MCF 10A (cell line): Measurements from ENCODE around the gene TOMM70. TPM values are rescaled to one million over a fixed set of nuclear protein-coding genes. Genes with fewer than 3 reads are reported as not detected.
A peak's percentile ranks its signal among the peaks of the same experiment; 100 is the strongest.

Source experiments
- BruUV-seq: library from RNA; stranded (reverse); fragments of 400-500 nt; replicated peaks from 2 replicates; lab custom pipeline; 2021; lab: Mats Ljungman, UMichigan
- CTCF ChIA-PET: fragments of 300-600 bp; sonication (Branson Sonifier 250); formaldehyde crosslinking; extraction: SDS; loops from one replicate; lab custom pipeline; 2021; ENCODE audit warnings: antibody characterized with exemption, inconsistent platforms; lab: Yijun Ruan, JAX
- POLR2A ChIA-PET: fragments of 300-600, 350-650 bp; sonication (Branson Sonifier 250); formaldehyde crosslinking; extraction: SDS; loops from one replicate; lab custom pipeline; 2020; ENCODE audit warnings: antibody characterized with exemption, inconsistent platforms; lab: Yijun Ruan, JAX
- DNase-seq: peaks from one replicate; pipeline ENCODE4 v3.0.0-alpha.2; 2018; ENCODE audit not compliant: unreplicated experiment
- H3K27ac Mint-ChIP-seq: one replicate; pipeline ENCODE4 v1.8.0; 2022; ENCODE audit warnings: mild to moderate bottlenecking, low read depth, mixed read lengths; ENCODE audit not compliant: unreplicated experiment
- H3K27me3 Mint-ChIP-seq: one replicate; pipeline ENCODE4 v1.8.0; 2022; ENCODE audit warnings: mixed read lengths; ENCODE audit not compliant: insufficient read depth, unreplicated experiment
- H3K36me3 Mint-ChIP-seq: one replicate; pipeline ENCODE4 v1.8.0; 2022; ENCODE audit warnings: mild to moderate bottlenecking, moderate library complexity, mixed read lengths; ENCODE audit not compliant: insufficient read depth, unreplicated experiment
- H3K4me1 Mint-ChIP-seq: one replicate; pipeline ENCODE4 v1.8.0; 2022; ENCODE audit warnings: mixed read lengths; ENCODE audit not compliant: insufficient read depth, unreplicated experiment
- H3K4me3 Mint-ChIP-seq: one replicate; pipeline ENCODE4 v1.8.0; 2022; ENCODE audit warnings: mild to moderate bottlenecking, moderate library complexity, mixed read lengths; ENCODE audit not compliant: unreplicated experiment
- H3K9me3 Mint-ChIP-seq: one replicate; pipeline ENCODE4 v1.8.0; 2022; ENCODE audit warnings: mixed read lengths; ENCODE audit not compliant: unreplicated experiment
- intact Hi-C: fragments of 100-400 bp; cut with micrococcal nuclease; formaldehyde crosslinking; loops from 2 replicates; pipeline ENCODE4 v1.14.1; 2022
- total RNA-seq: library from RNA; stranded (reverse); gene quantifications from 2 replicates; pipeline ENCODE4 v1.2.3, GENCODE V29; 2022
- TF ChIP-seq, protein P1 (sequence below): fragments of 200-600 bp; IDR thresholded peaks from one replicate; pipeline ENCODE4 v1.8.0; 2022; ENCODE audit warnings: antibody characterized with exemption, mild to moderate bottlenecking; ENCODE audit not compliant: unreplicated experiment

Gene TOMM70
- total RNA-seq, 1 experiment from 2014 or later, result 58.2 TPM

DNA sequence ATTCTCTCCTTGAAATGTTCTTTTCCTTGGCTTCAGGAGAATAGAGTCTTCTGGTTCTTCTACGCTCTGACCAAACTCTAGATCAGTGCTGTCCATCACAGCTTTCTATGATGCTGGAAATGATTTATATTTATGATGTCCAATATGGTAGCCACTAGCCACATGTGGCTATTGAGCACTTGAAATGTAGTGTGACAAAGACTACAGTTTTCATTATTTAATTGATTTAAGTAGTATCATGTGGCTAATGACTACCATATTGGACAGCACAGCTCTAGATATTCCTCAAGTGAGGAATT, 3.3 kb upstream of the TOMM70 start:
- TF ChIP-seq, protein P1, sequence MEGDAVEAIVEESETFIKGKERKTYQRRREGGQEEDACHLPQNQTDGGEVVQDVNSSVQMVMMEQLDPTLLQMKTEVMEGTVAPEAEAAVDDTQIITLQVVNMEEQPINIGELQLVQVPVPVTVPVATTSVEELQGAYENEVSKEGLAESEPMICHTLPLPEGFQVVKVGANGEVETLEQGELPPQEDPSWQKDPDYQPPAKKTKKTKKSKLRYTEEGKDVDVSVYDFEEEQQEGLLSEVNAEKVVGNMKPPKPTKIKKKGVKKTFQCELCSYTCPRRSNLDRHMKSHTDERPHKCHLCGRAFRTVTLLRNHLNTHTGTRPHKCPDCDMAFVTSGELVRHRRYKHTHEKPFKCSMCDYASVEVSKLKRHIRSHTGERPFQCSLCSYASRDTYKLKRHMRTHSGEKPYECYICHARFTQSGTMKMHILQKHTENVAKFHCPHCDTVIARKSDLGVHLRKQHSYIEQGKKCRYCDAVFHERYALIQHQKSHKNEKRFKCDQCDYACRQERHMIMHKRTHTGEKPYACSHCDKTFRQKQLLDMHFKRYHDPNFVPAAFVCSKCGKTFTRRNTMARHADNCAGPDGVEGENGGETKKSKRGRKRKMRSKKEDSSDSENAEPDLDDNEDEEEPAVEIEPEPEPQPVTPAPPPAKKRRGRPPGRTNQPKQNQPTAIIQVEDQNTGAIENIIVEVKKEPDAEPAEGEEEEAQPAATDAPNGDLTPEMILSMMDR, result no peak
- intact Hi-C loops, result no loop called here
- Mint-ChIP-seq H3K36me3 (no peaks in the 10 kb centered on the region), H3K27ac (no peak overlapping the region), H3K9me3 (peaks cover 9% of the 10 kb centered on the region), H3K4me3 (no peak overlapping the region), H3K27me3 (no peaks in the 10 kb centered on the region), H3K4me1 (peaks cover 29% of the 10 kb centered on the region)
- BruUV-seq, result no TSS peak
- CTCF ChIA-PET, result interaction anchor here (0.9 to 1.3 kb wide), 3 partner anchors 17 to 58 kb away, joined by 3 to 5 read pairs (median 4); no protein-coding TSS in a partner anchor
- POLR2A ChIA-PET, result interaction anchor here (0.7 to 1.2 kb wide), 3 partner anchors 98 to 195 kb away, joined by 3 to 4 read pairs (median 3); no protein-coding TSS in a partner anchor
- DNase-seq, result no peak

DNA sequence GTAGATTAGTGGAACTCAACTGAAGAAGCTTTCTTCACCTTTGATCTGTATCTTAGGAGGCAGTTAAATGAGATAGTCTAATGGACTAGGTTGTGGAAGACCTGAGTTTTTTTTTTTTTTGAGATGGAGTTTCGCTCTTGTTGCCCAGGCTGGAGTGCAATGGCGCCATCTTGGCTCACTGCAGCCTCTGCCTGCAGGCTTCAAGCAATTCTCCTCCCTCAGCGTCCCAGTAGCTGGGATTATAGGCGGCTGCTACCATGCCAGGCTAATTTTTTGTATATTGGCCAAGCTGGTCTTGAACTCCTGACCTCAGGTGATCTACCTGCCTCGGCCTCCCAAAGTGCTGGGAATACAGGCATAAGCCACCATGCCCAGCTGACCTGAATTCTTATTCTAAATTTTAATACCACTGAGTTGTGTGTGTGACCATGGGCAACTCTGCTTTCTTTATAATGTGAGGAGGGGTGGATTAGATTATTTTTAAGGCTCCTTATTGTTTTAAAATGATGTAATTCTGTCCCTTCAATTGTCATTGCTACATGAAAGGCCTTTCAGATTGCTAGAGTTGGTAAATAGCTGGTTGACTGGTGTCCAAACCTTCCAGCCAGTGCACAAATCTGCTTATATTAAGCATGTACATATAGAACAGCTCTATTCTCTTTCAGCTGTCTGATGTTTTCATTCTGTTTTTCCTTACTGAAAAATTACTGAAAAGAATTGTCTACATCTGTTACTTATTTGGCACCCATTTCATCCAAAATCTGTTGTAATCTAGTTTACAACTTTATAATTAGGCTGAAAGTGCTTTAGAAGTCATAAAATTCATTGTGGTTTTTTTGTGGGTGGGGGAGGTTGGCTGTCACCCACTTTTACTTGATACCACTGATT, 2.7 kb upstream of the TOMM70 start:
- BruUV-seq, result no TSS peak
- ChIA-PET POLR2A (interaction anchor here (0.7 to 3.5 kb wide), 5 partner anchors 65 to 196 kb away, joined by 3 to 27 read pairs (median 4); partner anchors contain the start of gene NIT2), CTCF (interaction anchor here (0.9 to 1.3 kb wide), 2 partner anchors 21 to 59 kb away, joined by 3 to 5 read pairs; no protein-coding TSS in a partner anchor)
- H3K9me3 Mint-ChIP-seq, result peaks cover 9% of the 10 kb centered on the region
- DNase-seq, result no peak
- peaks cover 30% of the 10 kb centered on the region for H3K4me1 Mint-ChIP-seq
- intact Hi-C loops, result no loop called here
- no peaks in the 10 kb centered on the region for H3K27me3 Mint-ChIP-seq
- TF ChIP-seq, protein P1, result no peak
- H3K4me3 Mint-ChIP-seq, result peak overlapping the region; percentile 98
- H3K27ac Mint-ChIP-seq, result peak overlapping the region; percentile 97
- H3K36me3 Mint-ChIP-seq, result no peaks in the 10 kb centered on the region

DNA sequence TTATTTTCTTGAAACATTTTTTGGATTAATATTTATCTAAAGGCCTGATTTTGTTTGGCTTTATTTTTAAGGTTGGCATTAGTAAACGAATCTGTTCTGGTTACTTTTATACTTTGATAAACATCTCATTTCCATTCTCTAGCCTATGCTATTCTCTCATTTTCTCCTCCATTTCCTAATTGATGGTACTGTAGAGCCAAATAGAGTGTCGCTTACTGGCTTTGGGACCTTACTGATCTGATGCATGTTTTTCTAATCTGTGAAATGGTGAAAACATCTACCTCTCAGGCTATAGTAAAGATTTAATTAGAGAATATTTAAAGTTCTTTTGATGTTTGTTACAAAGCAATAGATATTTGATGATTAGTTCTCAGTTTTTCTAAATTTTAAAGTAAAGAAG, 2.0 kb upstream of the TOMM70 start:
- Mint-ChIP-seq H3K9me3 (peaks cover 8% of the 10 kb centered on the region), H3K27ac (peak overlapping the region; percentile 97), H3K27me3 (no peaks in the 10 kb centered on the region), H3K4me3 (peak overlapping the region; percentile 98), H3K4me1 (peaks cover 30% of the 10 kb centered on the region), H3K36me3 (no peaks in the 10 kb centered on the region)
- no TSS peak for BruUV-seq
- DNase-seq, result no peak
- intact Hi-C loops, result no loop called here
- CTCF ChIA-PET, result no interaction called here
- TF ChIP-seq, protein P1, result no peak
- POLR2A ChIA-PET, result interaction anchor here (0.7 to 3.6 kb wide), 11 partner anchors 9 to 323 kb away, joined by 3 to 66 read pairs (median 9); partner anchors contain the start of gene NIT2

DNA sequence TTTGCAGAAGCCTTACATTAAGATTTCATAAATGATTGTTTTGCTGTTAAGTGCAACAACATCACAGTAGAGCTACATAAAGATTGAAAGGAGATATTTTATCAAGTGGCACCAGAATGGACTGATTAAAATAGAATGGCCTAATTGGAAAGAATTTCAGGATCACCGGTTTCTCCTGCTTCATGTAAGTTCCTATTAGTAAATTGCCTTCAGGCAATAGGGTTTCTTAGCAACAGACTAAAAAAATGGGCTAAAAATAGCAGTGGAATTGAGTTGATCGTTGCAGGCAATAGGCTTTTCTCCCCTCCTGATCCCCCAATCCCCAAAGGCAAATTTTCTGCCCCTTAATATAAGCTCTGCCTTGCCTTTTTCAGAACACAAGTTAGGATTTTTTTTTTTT, 1.4 kb upstream of the TOMM70 start:
- Mint-ChIP-seq H3K9me3 (peaks cover 1% of the 10 kb centered on the region), H3K27ac (peak overlapping the region; percentile 97), H3K4me1 (peaks cover 30% of the 10 kb centered on the region), H3K27me3 (no peaks in the 10 kb centered on the region), H3K4me3 (peak overlapping the region; percentile 98), H3K36me3 (no peaks in the 10 kb centered on the region)
- peak; percentile 56 for DNase-seq
- TF ChIP-seq, protein P1, result no peak
- POLR2A ChIA-PET, result interaction anchor here (0.6 to 3.6 kb wide), 21 partner anchors 9 to 570 kb away, joined by 3 to 66 read pairs (median 5); partner anchors contain the start of genes NIT2, TBC1D23, TFG and TMEM45A
- no TSS peak for BruUV-seq
- CTCF ChIA-PET, result interaction anchor here (0.7 to 2.4 kb wide), 2 partner anchors 60 to 189 kb away, joined by 3 to 6 read pairs; no protein-coding TSS in a partner anchor
- intact Hi-C loops, result no loop called here
